Measurements from ENCODE around the gene DCAF8L1.

GRCh38 chrX:27976284-27976683 lies 5.0 kb downstream of the DCAF8L1 start:
- TF ChIP-seq POLR2A (IDR thresholded peaks at IDR 0.05; ENCODE audit: extremely low read depth, insufficient read length) (no peak), CTCF (IDR thresholded peaks at IDR 0.05; ENCODE audit: low read depth, low read length) (no peak)
